HepG2 (cell line): Measurements from ENCODE around the gene EIF4E. TPM values are rescaled to one million over a fixed set of nuclear protein-coding genes. Genes with fewer than 3 reads are reported as not detected.

Experiments used
- CENPX ChIP-seq: sonication (generic); formaldehyde crosslinking; IDR thresholded peaks from 2 replicates; pipeline ENCODE4 v1.9.0; 2021; ENCODE audit warnings: mild to moderate bottlenecking, missing genetic modification reagents, moderate library complexity
- DRAP1 ChIP-seq: IDR thresholded peaks from 2 replicates; pipeline ENCODE4 v1.6.1; 2016; ENCODE audit warnings: missing genetic modification reagents, missing compliant biosample characterization
- HDAC2 ChIP-seq: sonication (generic); formaldehyde crosslinking; IDR thresholded peaks from 2 replicates; pipeline ENCODE4 v1.4.0; 2020; ENCODE audit warnings: missing genetic modification reagents
- HMGXB4 ChIP-seq, 2 experiments: sonication (generic) in 1 of 2; formaldehyde crosslinking in 1 of 2; IDR thresholded peaks; 2 replicates each; pipeline versions ENCODE4 v1.4.0 to v1.6.1; 2018 to 2020; ENCODE audit warnings: missing genetic modification reagents in 2 of 2, borderline replicate concordance in 1 of 2, low read depth in 1 of 2, mild to moderate bottlenecking in 1 of 2, missing biosample characterization in 1 of 2
- PHB2 ChIP-seq: fragments of 450-650 bp; IDR thresholded peaks from 2 replicates; pipeline ENCODE4 v1.6.1; 2018; ENCODE audit not compliant: partially characterized antibody
- POLR2AphosphoS5 ChIP-seq: IDR thresholded peaks from 2 replicates; pipeline ENCODE4 v1.6.1; 2012; ENCODE audit warnings: low read depth, low read length
- SNAI1 ChIP-seq: sonication (generic); formaldehyde crosslinking; IDR thresholded peaks from 2 replicates; pipeline ENCODE4 v1.5.0; 2020; ENCODE audit warnings: mild to moderate bottlenecking, missing genetic modification reagents, borderline replicate concordance
- SSRP1 ChIP-seq: IDR thresholded peaks from 2 replicates; pipeline ENCODE4 v1.6.1; 2016; ENCODE audit warnings: control low read depth
- TCF7 ChIP-seq: sonication (generic); IDR thresholded peaks from 2 replicates; pipeline ENCODE4 v1.6.1; 2016; ENCODE audit warnings: antibody characterized with exemption, low read depth
- ZNF354B ChIP-seq: sonication (generic); formaldehyde crosslinking; IDR thresholded peaks from 2 replicates; pipeline ENCODE4 v1.8.0; 2022; ENCODE audit warnings: mild to moderate bottlenecking, missing genetic modification reagents
- ZNF558 ChIP-seq: sonication (generic); formaldehyde crosslinking; IDR thresholded peaks from 2 replicates; pipeline ENCODE4 v1.9.0; 2022; ENCODE audit warnings: mild to moderate bottlenecking, missing genetic modification reagents, borderline replicate concordance
- ZNF576 ChIP-seq: sonication (generic); formaldehyde crosslinking; IDR thresholded peaks from 2 replicates; pipeline ENCODE4 v1.4.0; 2020; ENCODE audit warnings: mild to moderate bottlenecking, missing genetic modification reagents
- ZNF781 ChIP-seq: sonication (generic); formaldehyde crosslinking; IDR thresholded peaks from 2 replicates; pipeline ENCODE4 v1.5.1; 2020; ENCODE audit warnings: borderline replicate concordance, mild to moderate bottlenecking, missing genetic modification reagents; ENCODE audit errors: not compliant biosample characterization
- polyA plus RNA-seq, 8 experiments: library from polyadenylated mRNA; depleted of rRNA in 3 of 8; stranded (reverse) in 7 of 8; unstranded in 1 of 8; fragments of >200 nt; fragmentation: Illumina TruSeq in 4 of 8; extraction: Trizol in 4 of 8; gene quantifications; 2 replicates each; pipeline versions ENCODE4 v1.2.1 to v1.2.3, GENCODE V29; 2011 to 2016; ENCODE audit warnings: low read depth in 4 of 8, missing spikeins in 1 of 8, mixed read lengths in 1 of 8; ENCODE audit not compliant: insufficient read depth in 1 of 8
- total RNA-seq, 5 experiments: library from RNA; depleted of rRNA; stranded (reverse); fragments of >200 nt; fragmentation: Illumina TruSeq; extraction: Trizol; gene quantifications; 2 replicates each; pipeline ENCODE4 v1.2.3, GENCODE V29; 2016; ENCODE audit warnings: low read depth in 1 of 5
- TF ChIP-seq, protein P1 (sequence below): sonication (generic); formaldehyde crosslinking; IDR thresholded peaks from 2 replicates; pipeline ENCODE4 v1.4.0; 2020; ENCODE audit warnings: mild to moderate bottlenecking, missing genetic modification reagents
- TF ChIP-seq, protein P2 (sequence below): sonication (generic); formaldehyde crosslinking; IDR thresholded peaks from 2 replicates; pipeline ENCODE4 v1.5.1; 2020; ENCODE audit warnings: mild to moderate bottlenecking, missing genetic modification reagents, moderate library complexity
- TF ChIP-seq, protein P3 (sequence below): sonication (generic); formaldehyde crosslinking; IDR thresholded peaks from 2 replicates; pipeline ENCODE4 v1.4.0; 2020; ENCODE audit warnings: missing genetic modification reagents
- TF ChIP-seq, protein P4 (sequence below): IDR thresholded peaks from 2 replicates; pipeline ENCODE4 v1.6.1; 2016; ENCODE audit warnings: mild to moderate bottlenecking, missing biosample characterization, missing genetic modification reagents

EIF4E gene
- total and polyA plus RNA-seq, 2 of the 13 experiments (the other 11 are each of a cell fraction or from before 2014, with no cell fraction given), result 50.8 to 194 TPM

GRCh38 chr4:98928505-98929340 lies at the start of gene EIF4E (continued):
- TF ChIP-seq, protein P1, sequence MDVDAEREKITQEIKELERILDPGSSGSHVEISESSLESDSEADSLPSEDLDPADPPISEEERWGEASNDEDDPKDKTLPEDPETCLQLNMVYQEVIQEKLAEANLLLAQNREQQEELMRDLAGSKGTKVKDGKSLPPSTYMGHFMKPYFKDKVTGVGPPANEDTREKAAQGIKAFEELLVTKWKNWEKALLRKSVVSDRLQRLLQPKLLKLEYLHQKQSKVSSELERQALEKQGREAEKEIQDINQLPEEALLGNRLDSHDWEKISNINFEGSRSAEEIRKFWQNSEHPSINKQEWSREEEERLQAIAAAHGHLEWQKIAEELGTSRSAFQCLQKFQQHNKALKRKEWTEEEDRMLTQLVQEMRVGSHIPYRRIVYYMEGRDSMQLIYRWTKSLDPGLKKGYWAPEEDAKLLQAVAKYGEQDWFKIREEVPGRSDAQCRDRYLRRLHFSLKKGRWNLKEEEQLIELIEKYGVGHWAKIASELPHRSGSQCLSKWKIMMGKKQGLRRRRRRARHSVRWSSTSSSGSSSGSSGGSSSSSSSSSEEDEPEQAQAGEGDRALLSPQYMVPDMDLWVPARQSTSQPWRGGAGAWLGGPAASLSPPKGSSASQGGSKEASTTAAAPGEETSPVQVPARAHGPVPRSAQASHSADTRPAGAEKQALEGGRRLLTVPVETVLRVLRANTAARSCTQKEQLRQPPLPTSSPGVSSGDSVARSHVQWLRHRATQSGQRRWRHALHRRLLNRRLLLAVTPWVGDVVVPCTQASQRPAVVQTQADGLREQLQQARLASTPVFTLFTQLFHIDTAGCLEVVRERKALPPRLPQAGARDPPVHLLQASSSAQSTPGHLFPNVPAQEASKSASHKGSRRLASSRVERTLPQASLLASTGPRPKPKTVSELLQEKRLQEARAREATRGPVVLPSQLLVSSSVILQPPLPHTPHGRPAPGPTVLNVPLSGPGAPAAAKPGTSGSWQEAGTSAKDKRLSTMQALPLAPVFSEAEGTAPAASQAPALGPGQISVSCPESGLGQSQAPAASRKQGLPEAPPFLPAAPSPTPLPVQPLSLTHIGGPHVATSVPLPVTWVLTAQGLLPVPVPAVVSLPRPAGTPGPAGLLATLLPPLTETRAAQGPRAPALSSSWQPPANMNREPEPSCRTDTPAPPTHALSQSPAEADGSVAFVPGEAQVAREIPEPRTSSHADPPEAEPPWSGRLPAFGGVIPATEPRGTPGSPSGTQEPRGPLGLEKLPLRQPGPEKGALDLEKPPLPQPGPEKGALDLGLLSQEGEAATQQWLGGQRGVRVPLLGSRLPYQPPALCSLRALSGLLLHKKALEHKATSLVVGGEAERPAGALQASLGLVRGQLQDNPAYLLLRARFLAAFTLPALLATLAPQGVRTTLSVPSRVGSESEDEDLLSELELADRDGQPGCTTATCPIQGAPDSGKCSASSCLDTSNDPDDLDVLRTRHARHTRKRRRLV, result no peak; the same call in 1 of the 2 replicates
- TF ChIP-seq DRAP1 (CRISPR knock-in tag), result peak; percentile 87
- TF ChIP-seq, protein P2, sequence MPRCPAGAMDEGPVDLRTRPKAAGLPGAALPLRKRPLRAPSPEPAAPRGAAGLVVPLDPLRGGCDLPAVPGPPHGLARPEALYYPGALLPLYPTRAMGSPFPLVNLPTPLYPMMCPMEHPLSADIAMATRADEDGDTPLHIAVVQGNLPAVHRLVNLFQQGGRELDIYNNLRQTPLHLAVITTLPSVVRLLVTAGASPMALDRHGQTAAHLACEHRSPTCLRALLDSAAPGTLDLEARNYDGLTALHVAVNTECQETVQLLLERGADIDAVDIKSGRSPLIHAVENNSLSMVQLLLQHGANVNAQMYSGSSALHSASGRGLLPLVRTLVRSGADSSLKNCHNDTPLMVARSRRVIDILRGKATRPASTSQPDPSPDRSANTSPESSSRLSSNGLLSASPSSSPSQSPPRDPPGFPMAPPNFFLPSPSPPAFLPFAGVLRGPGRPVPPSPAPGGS (CRISPR knock-in tag), result 0 out of 2 replicates have a peak, but pooled peaks have one; percentile 58
- TF ChIP-seq TCF7, result no peak
- TF ChIP-seq ZNF354B, result 0 out of 2 replicates have a peak, but pooled peaks have one; percentile 67
- peak; percentile 74 for TF ChIP-seq ZNF781 (CRISPR knock-in tag)
- TF ChIP-seq, protein P3, sequence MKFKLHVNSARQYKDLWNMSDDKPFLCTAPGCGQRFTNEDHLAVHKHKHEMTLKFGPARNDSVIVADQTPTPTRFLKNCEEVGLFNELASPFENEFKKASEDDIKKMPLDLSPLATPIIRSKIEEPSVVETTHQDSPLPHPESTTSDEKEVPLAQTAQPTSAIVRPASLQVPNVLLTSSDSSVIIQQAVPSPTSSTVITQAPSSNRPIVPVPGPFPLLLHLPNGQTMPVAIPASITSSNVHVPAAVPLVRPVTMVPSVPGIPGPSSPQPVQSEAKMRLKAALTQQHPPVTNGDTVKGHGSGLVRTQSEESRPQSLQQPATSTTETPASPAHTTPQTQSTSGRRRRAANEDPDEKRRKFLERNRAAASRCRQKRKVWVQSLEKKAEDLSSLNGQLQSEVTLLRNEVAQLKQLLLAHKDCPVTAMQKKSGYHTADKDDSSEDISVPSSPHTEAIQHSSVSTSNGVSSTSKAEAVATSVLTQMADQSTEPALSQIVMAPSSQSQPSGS, result no peak
- no peak for TF ChIP-seq PHB2
- TF ChIP-seq CENPX (CRISPR knock-in tag), result no peak
- TF ChIP-seq ZNF576, result no peak
- TF ChIP-seq POLR2AphosphoS5, result peak; percentile 68
- TF ChIP-seq HMGXB4 (CRISPR knock-in tag; IDR thresholded peaks at IDR 0.05; ENCODE audit: borderline replicate concordance in 1 of 2, low read depth in 1 of 2), result peak; percentile 64 to 94
- TF ChIP-seq HDAC2 (CRISPR knock-in tag), result no peak
- peak; percentile 73; the same call in 1 of the 2 replicates for TF ChIP-seq ZNF558 (CRISPR knock-in tag)
- 0 out of 2 replicates have a peak, but pooled peaks have one; percentile 12 for TF ChIP-seq SSRP1 (CRISPR knock-in tag)
- TF ChIP-seq SNAI1 (CRISPR knock-in tag), result 0 out of 2 replicates have a peak, but pooled peaks have one; percentile 47
- TF ChIP-seq, protein P4, sequence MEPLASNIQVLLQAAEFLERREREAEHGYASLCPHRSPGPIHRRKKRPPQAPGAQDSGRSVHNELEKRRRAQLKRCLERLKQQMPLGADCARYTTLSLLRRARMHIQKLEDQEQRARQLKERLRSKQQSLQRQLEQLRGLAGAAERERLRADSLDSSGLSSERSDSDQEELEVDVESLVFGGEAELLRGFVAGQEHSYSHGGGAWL (CRISPR knock-in tag), result peak; percentile 70; the same call in 1 of the 2 replicates
